Measurements from ENCODE around the gene SELL.
"Not testable (repeated sequence)": the region's sequence is repeated elsewhere in the genome, so short reads cannot be mapped to it uniquely, and the experiment has no call there.

SELL gene

GRCh38 chr1:169704797-169705196 lies 6.6 kb downstream of the SELL start:
- DNase-seq (ENCODE audit: low read depth), result no peak

- DNase-seq (ENCODE audit: low read depth), result no peak
Observed at GRCh38 chr1:169701261-169702005, 10.0 kb downstream of the SELL start.

GRCh38 chr1:169699707-169700106 lies 11.7 kb downstream of the SELL start:
- no peak for DNase-seq (ENCODE audit: low read depth)

GRCh38 chr1:169698976-169699375 lies 12.4 kb downstream of the SELL start:
- no peak for DNase-seq (ENCODE audit: low read depth)

- DNase-seq (ENCODE audit: low read depth), result no peak
Observed at GRCh38 chr1:169697755-169698154, 13.7 kb downstream of the SELL start.

DNA sequence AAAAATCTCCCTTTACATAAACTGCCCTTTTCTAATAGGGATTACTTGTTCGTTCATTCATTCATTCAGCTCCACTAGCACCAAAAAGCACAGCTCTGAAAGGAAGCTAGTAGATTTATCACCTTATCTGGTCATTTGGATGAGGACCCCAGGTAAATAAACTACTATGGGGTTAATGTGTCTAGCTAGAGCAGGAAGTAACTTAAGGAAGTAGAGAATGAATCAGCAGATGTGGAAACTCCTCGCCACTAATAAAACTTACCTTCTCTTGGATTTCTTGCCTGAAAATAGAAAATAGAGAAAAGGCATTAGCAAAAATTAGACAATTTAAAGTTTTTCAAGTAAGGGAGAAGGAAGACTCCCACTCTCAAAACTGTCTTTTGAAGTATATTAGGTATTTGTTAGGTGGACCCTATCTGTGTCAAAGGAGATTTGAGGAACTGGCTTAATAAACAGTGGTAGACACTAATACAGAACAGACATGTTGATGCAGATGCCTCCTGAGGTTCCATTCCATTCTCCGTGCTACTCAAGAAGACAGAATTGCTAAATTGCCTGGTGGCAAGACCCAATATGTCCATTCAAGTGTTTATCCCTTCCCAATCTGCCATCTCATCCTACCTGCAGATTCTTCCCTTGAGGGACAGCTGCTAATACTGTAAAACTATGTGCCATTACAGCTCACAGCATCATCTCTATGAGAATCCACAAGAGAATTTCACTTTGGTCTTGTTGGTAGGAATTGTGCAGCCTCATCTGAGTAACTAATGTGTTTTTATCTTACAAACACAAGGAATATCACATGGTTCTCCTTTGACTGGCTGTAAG lies 14.9 kb downstream of the SELL start:
- no peak for DNase-seq (ENCODE audit: low read depth)

DNA sequence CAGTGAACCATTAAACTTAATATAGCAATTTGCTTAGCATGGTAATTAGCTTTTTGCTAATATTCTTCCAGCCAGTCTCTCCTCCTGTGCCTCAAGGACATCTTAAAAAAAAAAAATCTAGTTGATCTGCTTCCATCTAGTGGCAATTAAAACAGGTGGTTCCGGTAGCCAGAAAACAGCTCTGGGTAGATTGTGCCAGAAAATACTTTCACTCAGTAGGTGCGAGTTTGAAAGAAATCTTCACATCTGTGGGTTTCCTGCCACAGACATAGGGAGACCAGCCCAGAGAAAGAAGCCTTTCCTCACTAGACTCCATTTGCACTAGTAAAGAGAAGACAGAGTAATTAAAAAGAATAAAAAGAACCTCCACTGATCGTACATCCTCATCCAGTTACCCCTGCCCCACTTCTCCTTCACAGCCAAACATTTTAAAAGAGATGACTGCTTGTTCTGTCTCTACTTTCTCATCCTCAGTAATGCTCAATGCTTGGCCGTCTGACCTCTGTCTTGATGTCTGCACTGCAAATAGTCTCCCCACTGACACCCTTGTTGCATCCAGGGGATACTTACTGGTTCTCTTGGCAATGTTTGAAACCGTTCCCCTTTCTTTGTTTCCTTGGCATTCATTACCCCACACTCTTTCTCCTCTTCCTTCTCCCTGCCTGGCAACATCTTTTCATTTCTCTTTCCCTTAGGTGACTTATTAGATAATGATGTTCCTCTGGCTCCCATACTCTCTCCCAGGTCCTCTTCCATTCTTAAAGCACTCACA lies 16.9 kb downstream of the SELL start:
- no peak for DNase-seq (ENCODE audit: low read depth)

GRCh38 chr1:169692756-169693460 lies 18.5 kb downstream of the SELL start:
- no peak for DNase-seq (ENCODE audit: low read depth)

GRCh38 chr1:169690489-169690888 lies 20.9 kb downstream of the SELL start:
- no peak for DNase-seq (ENCODE audit: low read depth)

- DNase-seq (ENCODE audit: low read depth), result no peak
Observed at GRCh38 chr1:169689395-169689794, 22.0 kb downstream of the SELL start.

DNA sequence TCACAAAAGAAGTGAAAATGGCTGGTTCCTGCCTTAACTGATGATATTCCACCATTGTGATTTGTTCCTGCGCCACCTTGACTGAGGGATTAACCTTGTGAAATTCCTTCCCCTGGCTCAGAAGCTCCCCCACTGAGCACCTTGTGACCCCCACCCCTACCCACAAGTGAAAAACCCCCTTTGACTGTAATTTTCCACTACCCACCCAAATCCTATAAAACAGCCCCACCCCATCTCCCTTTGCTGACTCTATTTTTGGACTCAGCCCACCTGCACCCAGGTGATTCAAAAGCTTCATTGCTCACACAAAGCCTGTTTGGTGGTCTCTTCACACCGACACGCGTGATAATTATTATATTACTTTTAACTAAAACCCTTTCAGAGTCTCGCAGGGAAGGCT lies 23.0 kb downstream of the SELL start:
- DNase-seq (ENCODE audit: low read depth), result not testable (repeated sequence)

DNA sequence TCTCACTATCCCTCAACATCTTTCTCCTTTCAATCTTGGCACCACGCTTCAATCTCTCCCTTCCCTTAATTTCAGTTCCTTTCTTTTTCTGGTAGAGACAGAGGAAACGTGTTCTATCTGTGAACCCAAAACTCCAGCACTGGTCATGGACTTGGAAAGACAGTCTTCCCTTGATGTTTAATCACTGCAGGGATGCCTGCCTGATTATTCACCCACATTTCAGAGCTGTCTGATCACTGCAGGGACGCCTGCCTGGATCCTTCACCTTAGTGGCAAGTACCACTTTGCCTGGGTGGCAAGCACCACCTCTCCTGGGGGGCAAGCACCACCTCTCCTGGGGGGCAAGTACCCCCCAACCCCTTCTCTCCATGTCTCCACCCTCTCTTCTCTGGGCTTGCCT lies 27.8 kb downstream of the SELL start:
- no peak for DNase-seq (ENCODE audit: low read depth)

DNA sequence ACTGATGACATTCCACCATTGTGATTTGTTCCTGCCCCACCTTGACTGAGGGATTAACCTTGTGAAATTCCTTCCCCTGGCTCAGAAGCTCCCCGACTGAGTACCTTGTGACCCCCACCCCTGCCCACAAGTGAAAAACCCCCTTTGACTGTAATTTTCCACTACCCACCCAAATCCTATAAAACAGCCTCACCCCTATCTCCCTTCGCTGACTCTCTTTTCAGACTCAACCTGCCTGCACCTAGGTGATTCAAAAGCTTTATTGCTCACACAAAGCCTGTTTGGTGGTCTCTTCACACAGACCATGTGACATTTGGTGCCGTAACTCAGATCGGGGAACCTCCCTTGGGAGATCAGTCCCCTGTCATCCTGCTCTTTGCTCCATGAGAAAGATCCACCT lies 28.3 kb downstream of the SELL start:
- DNase-seq (ENCODE audit: low read depth), result not testable (repeated sequence)

DNA sequence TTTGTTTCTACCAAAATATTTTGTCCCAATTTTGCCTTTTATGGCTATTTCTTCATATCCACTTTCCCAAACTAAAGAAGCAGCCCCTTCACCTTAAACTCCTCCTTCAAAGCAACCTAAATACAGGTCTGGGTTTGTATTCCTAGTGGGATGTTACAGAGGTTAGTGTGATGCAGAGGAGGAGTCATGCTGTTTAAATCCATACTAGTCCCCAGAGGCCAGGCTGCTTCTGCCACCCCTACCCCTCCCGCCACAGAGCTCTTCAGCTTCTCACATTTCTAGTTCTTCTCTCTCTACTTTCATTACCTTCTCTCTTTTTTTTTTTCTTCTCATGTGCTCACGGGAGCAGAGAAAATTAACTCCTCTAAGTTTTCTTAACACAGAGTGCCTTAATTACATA lies 29.3 kb downstream of the SELL start:
- no peak for DNase-seq (ENCODE audit: low read depth)

DNA sequence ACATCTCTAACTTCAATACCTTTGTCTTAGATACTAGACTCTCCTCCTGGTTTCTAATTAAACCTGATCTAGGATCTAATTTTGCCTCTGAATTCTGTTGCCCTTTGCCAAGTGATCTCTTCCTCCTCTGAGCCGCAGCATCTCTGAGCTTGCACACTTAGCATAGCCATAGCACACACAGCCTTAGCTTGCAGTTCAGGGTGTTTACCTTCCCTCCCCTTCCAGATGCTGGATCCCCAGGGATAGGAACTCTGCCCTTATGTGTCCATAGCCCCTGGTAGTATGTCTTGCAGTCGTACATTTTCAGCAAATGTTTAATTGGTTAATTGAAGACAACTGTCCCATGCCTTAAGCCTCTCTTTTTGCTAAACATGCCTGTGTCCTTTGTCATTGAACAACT lies 30.3 kb downstream of the SELL start:
- DNase-seq (ENCODE audit: low read depth), result no peak

GRCh38 chr1:169680377-169681019 lies 30.9 kb downstream of the SELL start:
- no peak for DNase-seq (ENCODE audit: low read depth)

DNA sequence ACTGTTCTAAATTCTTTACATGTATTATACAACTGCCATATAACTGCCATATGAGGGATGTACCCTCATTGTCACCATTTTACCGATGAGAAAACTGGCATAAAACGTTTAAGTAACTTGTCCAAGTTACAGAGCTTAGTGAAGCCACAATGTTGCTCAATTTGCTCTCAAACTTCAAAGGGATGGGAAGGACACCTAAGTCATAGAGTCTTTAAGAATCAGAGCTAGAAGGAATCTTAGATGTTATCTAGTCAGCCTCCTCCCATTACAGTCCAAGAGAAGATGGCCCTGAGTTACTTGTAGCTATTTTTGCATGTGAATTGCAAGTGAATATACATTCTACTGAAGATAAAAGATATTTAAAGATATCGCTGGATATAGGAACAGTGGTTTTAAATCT lies 31.7 kb downstream of the SELL start:
- no peak for DNase-seq (ENCODE audit: low read depth)

- peak; percentile 90 for DNase-seq (ENCODE audit: low read depth)
Observed at GRCh38 chr1:169676001-169676400, 35.4 kb downstream of the SELL start.

DNA sequence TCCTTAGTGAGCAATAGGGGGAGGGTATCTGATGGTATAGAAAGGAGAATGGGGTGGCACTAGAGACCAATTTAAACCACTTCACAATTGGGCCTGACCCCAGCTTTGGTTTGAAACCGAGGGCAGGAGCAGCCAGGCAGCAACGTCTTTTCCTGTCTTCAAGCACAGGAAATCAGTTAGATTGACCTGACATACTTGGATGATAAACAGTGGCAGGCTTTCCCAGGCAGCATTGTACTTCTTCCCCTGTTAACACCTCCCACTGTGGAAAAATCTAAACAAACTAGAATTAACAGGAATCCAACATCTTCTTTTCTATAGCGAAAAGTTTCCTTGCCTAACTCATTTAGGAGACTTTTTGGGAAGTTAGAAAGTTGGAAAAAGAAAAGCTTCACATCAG lies 40.6 kb downstream of the SELL start:
- DNase-seq (ENCODE audit: low read depth), result no peak

DNA sequence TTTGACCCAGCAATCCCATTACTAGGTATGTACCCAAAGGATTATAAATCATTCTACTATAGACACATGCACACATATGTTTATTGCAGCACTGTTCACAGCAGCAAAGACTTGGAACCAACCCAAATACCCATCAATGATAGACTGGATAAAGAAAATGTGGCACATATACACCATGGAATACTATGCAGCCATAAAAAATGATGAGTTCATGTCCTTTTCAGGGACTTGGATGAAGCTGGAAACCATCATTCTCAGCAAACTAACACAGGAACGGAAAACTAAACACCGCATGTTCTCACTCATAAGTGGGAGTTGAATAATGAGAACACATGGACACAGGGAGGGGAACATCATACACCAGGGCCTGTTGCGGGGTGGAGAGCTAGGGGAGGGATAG lies 41.2 kb downstream of the SELL start:
- not testable (repeated sequence) for DNase-seq (ENCODE audit: low read depth)
